Non-pigmented ciliary epithelial cell (primary cell): Measurements from ENCODE around the gene UBR4.
"Not testable (repeated sequence)": the region's sequence is repeated elsewhere in the genome, so short reads cannot be mapped to it uniquely, and the experiment has no call there.

Experiments used
- DNase-seq: peaks from one replicate; pipeline ENCODE4 v3.0.0-alpha.2; 2010; ENCODE audit warnings: low read depth

UBR4 gene

GRCh38 chr1:19209990-19210771 is at the start of gene UBR4:
UBR4 (minus strand) TSS chr1:19210266; CDS start chr1:19210248, 18 bp downstream.
- peak; percentile 55 for DNase-seq

- no peak for DNase-seq
These were observed 48.3 kb upstream of the UBR4 start for GRCh38 chr1:19258353-19258752.

GRCh38 chr1:19257178-19257914 is 47.3 kb upstream of the UBR4 start:
- DNase-seq = no peak

GRCh38 chr1:19256301-19256700 is 46.2 kb upstream of the UBR4 start:
- not testable (repeated sequence) for DNase-seq

GRCh38 chr1:19255288-19255687 is 45.2 kb upstream of the UBR4 start:
- DNase-seq = no peak

- DNase-seq = no peak
These were observed 44.4 kb upstream of the UBR4 start for GRCh38 chr1:19254416-19254815.

GRCh38 chr1:19251305-19252196 is 41.5 kb upstream of the UBR4 start, which contains the start of the genes EMC1 and MRTO4:
EMC1 (minus strand) TSS chr1:19251524; CDS start chr1:19251509, 15 bp downstream.
MRTO4 (plus strand) TSS chr1:19251805; CDS start chr1:19251836, 31 bp downstream.
- peak; percentile 32 for DNase-seq

- DNase-seq = no peak
These were observed 40.7 kb upstream of the UBR4 start for GRCh38 chr1:19250629-19251304.

- no peak for DNase-seq
These were observed 30.8 kb upstream of the UBR4 start for GRCh38 chr1:19240673-19241538.

- DNase-seq = no peak
These were observed 29.8 kb upstream of the UBR4 start for GRCh38 chr1:19239876-19240275.

- DNase-seq = no peak
These were observed 24.2 kb upstream of the UBR4 start for GRCh38 chr1:19234224-19234623.

- DNase-seq = no peak
These were observed 22.4 kb upstream of the UBR4 start for GRCh38 chr1:19232524-19232846.

- not testable (repeated sequence) for DNase-seq
These were observed 21.9 kb upstream of the UBR4 start for GRCh38 chr1:19231736-19232523.

GRCh38 chr1:19229828-19230325 is 19.8 kb upstream of the UBR4 start:
- no peak for DNase-seq

GRCh38 chr1:19229229-19229628 is 19.2 kb upstream of the UBR4 start:
- DNase-seq = no peak

- no peak for DNase-seq
These were observed 13.1 kb upstream of the UBR4 start for GRCh38 chr1:19222979-19223824.

- no peak for DNase-seq
These were observed 12.5 kb upstream of the UBR4 start for GRCh38 chr1:19222573-19222972.

- DNase-seq = no peak
These were observed 10.9 kb upstream of the UBR4 start for GRCh38 chr1:19220991-19221390.
